Raji (cell line): Measurements from ENCODE around the gene IMPA2.

Experiments
- POLR2A ChIP-seq: IDR thresholded peaks from 2 replicates; pipeline ENCODE4 v1.6.1; 2011; ENCODE audit warnings: low read depth, low read length, control low read depth; ENCODE audit not compliant: insufficient read depth

IMPA2 gene

GRCh38 chr18:11981192-11981542, at the start of gene IMPA2:
TSS of gene IMPA2 (plus strand) at chr18:11981507. CDS start at chr18:11981670, 163 bp downstream.
- no peak for TF ChIP-seq POLR2A

- TF ChIP-seq POLR2A: no peak
These were observed 48.9 kb upstream of the IMPA2 start for GRCh38 chr18:11932393-11932792.

GRCh38 chr18:11937874-11938478, 43.3 kb upstream of the IMPA2 start:
- TF ChIP-seq POLR2A: no peak

GRCh38 chr18:11940956-11941355, 40.4 kb upstream of the IMPA2 start:
- no peak for TF ChIP-seq POLR2A

- no peak for TF ChIP-seq POLR2A
These were observed 37.8 kb upstream of the IMPA2 start for GRCh38 chr18:11943551-11943950.

- no peak for TF ChIP-seq POLR2A
These were observed 37.1 kb upstream of the IMPA2 start for GRCh38 chr18:11944252-11944651.

- no peak for TF ChIP-seq POLR2A
These were observed 36.5 kb upstream of the IMPA2 start for GRCh38 chr18:11944786-11945185.

GRCh38 chr18:11946756-11947155, 34.6 kb upstream of the IMPA2 start:
- no peak for TF ChIP-seq POLR2A

GRCh38 chr18:11947214-11948191, 33.8 kb upstream of the IMPA2 start:
- TF ChIP-seq POLR2A: no peak

- no peak for TF ChIP-seq POLR2A
These were observed 32.3 kb upstream of the IMPA2 start for GRCh38 chr18:11948852-11949523.

- no peak for TF ChIP-seq POLR2A
These were observed 30.5 kb upstream of the IMPA2 start for GRCh38 chr18:11950824-11951223.

GRCh38 chr18:11951390-11951851, 29.9 kb upstream of the IMPA2 start:
- no peak for TF ChIP-seq POLR2A

- no peak for TF ChIP-seq POLR2A
These were observed 28.2 kb upstream of the IMPA2 start for GRCh38 chr18:11953113-11953512.

GRCh38 chr18:11955239-11956029, 25.9 kb upstream of the IMPA2 start:
- no peak for TF ChIP-seq POLR2A
